EL (cell line): ENCODE data around the gene CELSR1.

Experiments used
- DNase-seq: peaks from one replicate; pipeline ENCODE4 v3.0.0-alpha.2; 2016

CELSR1 gene

GRCh38 chr22:46439576-46440465, 97.6 kb downstream of the CELSR1 start:
- DNase-seq = no peak

GRCh38 chr22:46439111-46439510, 98.3 kb downstream of the CELSR1 start:
- DNase-seq = no peak

GRCh38 chr22:46437671-46438440, 99.6 kb downstream of the CELSR1 start:
- no peak for DNase-seq

GRCh38 chr22:46436595-46437175, 100.7 kb downstream of the CELSR1 start:
- peak; percentile 59 for DNase-seq

GRCh38 chr22:46433318-46433717, 104.1 kb downstream of the CELSR1 start:
- no peak for DNase-seq

- DNase-seq = no peak
Measured at GRCh38 chr22:46432164-46433068, 105.0 kb downstream of the CELSR1 start.

- DNase-seq = no peak
Measured at GRCh38 chr22:46430961-46431838, 106.2 kb downstream of the CELSR1 start.

- DNase-seq = no peak
Measured at GRCh38 chr22:46429325-46429853, 108.0 kb downstream of the CELSR1 start.

- DNase-seq = no peak
Measured at GRCh38 chr22:46428602-46429324, 108.7 kb downstream of the CELSR1 start.

GRCh38 chr22:46428171-46428570, 109.2 kb downstream of the CELSR1 start:
- no peak for DNase-seq

- DNase-seq = peak; percentile 80
Measured at GRCh38 chr22:46425016-46425415, 112.4 kb downstream of the CELSR1 start.

GRCh38 chr22:46424496-46424895, 112.9 kb downstream of the CELSR1 start:
- DNase-seq = no peak

GRCh38 chr22:46422896-46423295, 114.5 kb downstream of the CELSR1 start:
- no peak for DNase-seq

- no peak for DNase-seq
Measured at GRCh38 chr22:46421267-46421666, 116.2 kb downstream of the CELSR1 start.

- DNase-seq = no peak
Measured at GRCh38 chr22:46419754-46420571, 117.5 kb downstream of the CELSR1 start.

GRCh38 chr22:46418827-46419226, 118.6 kb downstream of the CELSR1 start:
- DNase-seq = no peak

- DNase-seq = no peak
Measured at GRCh38 chr22:46417769-46418168, 119.7 kb downstream of the CELSR1 start.

- no peak for DNase-seq
Measured at GRCh38 chr22:46416891-46417580, 120.4 kb downstream of the CELSR1 start.

GRCh38 chr22:46416520-46416871, 120.9 kb downstream of the CELSR1 start:
- DNase-seq = no peak
